K562 (cell line): ENCODE measurements around the gene MEPE. TPM values are rescaled to one million over a fixed set of nuclear protein-coding genes. Genes with fewer than 3 reads are reported as not detected.

Experiments
- ATAC-seq: fragments of 200-7000 bp; cut with Tn5 transposase; 3 replicates; pipeline ENCODE4 v1.9.1; 2020; ENCODE audit warnings: moderate library complexity
- BruUV-seq: library from RNA; stranded (reverse); fragments of 400-500 nt; replicated peaks from 2 replicates; lab custom pipeline; 2021; lab: Mats Ljungman, UMichigan
- CTCF ChIA-PET: fragments of 300-600 bp; formaldehyde crosslinking; extraction: SDS; loops from one replicate; lab custom pipeline; 2021; ENCODE audit warnings: low intra/inter-chr PET ratio; lab: Yijun Ruan, JAX
- POLR2A ChIA-PET: fragments of 300-600, 350-650 bp; sonication (Branson Sonifier 250); formaldehyde crosslinking; extraction: SDS; loops from one replicate; lab custom pipeline; 2021; ENCODE audit warnings: antibody characterized with exemption, inconsistent platforms; lab: Yijun Ruan, JAX
- DNase-seq, 4 experiments: peaks; one replicate each; pipeline versions ENCODE4 v3.0.0 to v3.0.0-alpha.2; 2011 to 2018; ENCODE audit warnings: low spot score in 3 of 4, mixed read lengths in 3 of 4; ENCODE audit errors: extremely low read depth in 1 of 4
- FAIRE-seq: peaks from 2 replicates; lab custom pipeline; 2011; peaks lifted over from hg19 to GRCh38; lab: Jason Lieb, UNC
- H2AFZ ChIP-seq: 2 replicates; pipeline ENCODE4 v1.6.0; 2011; ENCODE audit warnings: low read depth, low read length, control low read depth, inconsistent platforms
- H3K27ac ChIP-seq: fragments of 200-600 bp; 3 replicates; pipeline ENCODE4 v1.8.0; 2011; ENCODE audit warnings: low read depth, mild to moderate bottlenecking, control low read depth, inconsistent platforms, low read length, moderate library complexity, mixed read lengths; ENCODE audit errors: extremely low read depth
- H3K27me3 ChIP-seq, 2 experiments: fragments of 300-600 bp in 1 of 2; 2 replicates in 1 of 2; 3 replicates in 1 of 2; pipeline versions ENCODE4 v1.6.0 to v1.8.0; 2011; ENCODE audit warnings: inconsistent platforms in 2 of 2, low read length in 2 of 2, mild to moderate bottlenecking in 1 of 2, mixed read lengths in 1 of 2, moderate library complexity in 1 of 2; ENCODE audit not compliant: control insufficient read depth in 2 of 2, insufficient read depth in 2 of 2
- H3K36me3 ChIP-seq: fragments of 300-600 bp; 3 replicates; pipeline ENCODE4 v1.8.0; 2011; ENCODE audit warnings: mild to moderate bottlenecking, low read length, inconsistent platforms; ENCODE audit not compliant: control insufficient read depth, insufficient read depth
- H3K4me1 ChIP-seq, 2 experiments: fragments of 200-600 bp in 1 of 2; replicated peaks in 1 of 2; 2 replicates in 1 of 2; 3 replicates in 1 of 2; pipeline versions ENCODE4 v1.5.1 to v1.8.0; 2011; ENCODE audit warnings: inconsistent platforms in 2 of 2, low read length in 2 of 2, mild to moderate bottlenecking in 1 of 2, mixed read lengths in 1 of 2, moderate library complexity in 1 of 2; ENCODE audit not compliant: control insufficient read depth in 2 of 2, insufficient read depth in 2 of 2
- H3K4me2 ChIP-seq: 2 replicates; pipeline ENCODE4 v1.6.1; 2011; ENCODE audit warnings: low read length, control low read depth, inconsistent platforms, mixed read lengths; ENCODE audit not compliant: insufficient read depth
- H3K4me3 ChIP-seq: fragments of 200-600 bp; sonication (generic), shearing (Covaris generic); 2 replicates; pipeline ENCODE4 v1.5.1; 2016; ENCODE audit warnings: control low read depth, inconsistent platforms
- H3K79me2 ChIP-seq: fragments of 200-600 bp; 3 replicates; pipeline ENCODE4 v1.8.0; 2011; ENCODE audit warnings: low read length, inconsistent platforms; ENCODE audit not compliant: control insufficient read depth, insufficient read depth
- H3K9ac ChIP-seq, 2 experiments: 2 replicates each; pipeline versions ENCODE4 v1.6.0 to v1.6.1; 2011; ENCODE audit warnings: low read depth in 2 of 2, low read length in 2 of 2, control low read depth in 1 of 2, inconsistent platforms in 1 of 2, mild to moderate bottlenecking in 1 of 2, mixed read lengths in 1 of 2; ENCODE audit not compliant: insufficient read depth in 1 of 2
- H3K9me1 ChIP-seq: one replicate; pipeline ENCODE4 v1.6.0; 2011; ENCODE audit warnings: inconsistent platforms, mild to moderate bottlenecking, low read length, moderate library complexity; ENCODE audit not compliant: control insufficient read depth, insufficient read depth
- H3K9me3 ChIP-seq: replicated peaks from 2 replicates; pipeline ENCODE4 v1.5.1; 2011; ENCODE audit warnings: low read depth, low read length, inconsistent platforms; ENCODE audit not compliant: control insufficient read depth, insufficient read depth
- H4K20me1 ChIP-seq: replicated peaks from 2 replicates; pipeline ENCODE4 v1.6.1; 2011; ENCODE audit warnings: low read length, inconsistent platforms, mixed read lengths; ENCODE audit not compliant: control insufficient read depth, insufficient read depth
- ELF4 ChIP-seq: fragments of 450-650 bp; formaldehyde crosslinking; IDR thresholded peaks from 2 replicates; pipeline ENCODE4 v1.4.0; 2022; ENCODE audit warnings: missing genetic modification characterization
- HCFC1 ChIP-seq: IDR thresholded peaks from 2 replicates; pipeline ENCODE4 v1.6.1; 2012; ENCODE audit warnings: low read depth, low read length, improper control_type of control experiment
- POLR3G ChIP-seq: IDR thresholded peaks from 2 replicates; pipeline ENCODE4 v1.6.1; 2011; ENCODE audit not compliant: insufficient read length, insufficient replicate concordance; ENCODE audit errors: extremely low read depth
- PTTG1 ChIP-seq: fragments of 450-650 bp; IDR thresholded peaks from 2 replicates; pipeline ENCODE4 v1.6.1; 2016; ENCODE audit warnings: low read depth, mild to moderate bottlenecking, missing genetic modification characterization, missing compliant biosample characterization
- SRF ChIP-seq, 2 experiments: fragments of 250-450, 450-650 bp in 1 of 2; sonication (Bioruptor Pico) in 1 of 2; sonication (generic) in 1 of 2; formaldehyde crosslinking; IDR thresholded peaks; 2 replicates each; pipeline versions ENCODE4 v1.5.0 to v1.5.1; 2020 to 2022; ENCODE audit warnings: mild to moderate bottlenecking in 1 of 2, missing genetic modification reagents in 1 of 2
- SRSF1 ChIP-seq: fragments of 200-400 bp; formaldehyde crosslinking; IDR thresholded peaks from 2 replicates; pipeline ENCODE4 v1.6.1; 2017; ENCODE audit warnings: mild to moderate bottlenecking, low read depth, low read length, moderate library complexity
- ZBED1 ChIP-seq: IDR thresholded peaks from 2 replicates; pipeline ENCODE4 v1.6.1; 2014
- ZKSCAN3 ChIP-seq: fragments of 250-450 bp; sonication (Bioruptor Pico); IDR thresholded peaks from 2 replicates; pipeline ENCODE4 v1.4.0; 2020
- ZNF121 ChIP-seq: sonication (generic); formaldehyde crosslinking; conservative IDR thresholded peaks from 2 replicates; pipeline ENCODE4 v1.8.0; 2022; ENCODE audit warnings: missing genetic modification reagents
- ZNF23 ChIP-seq: fragments of 250-450 bp; sonication (Bioruptor Pico); IDR thresholded peaks from 2 replicates; pipeline ENCODE4 v1.4.0; 2020; ENCODE audit warnings: mild to moderate bottlenecking
- ZNF253 ChIP-seq: fragments of 250-450 bp; sonication (Bioruptor Pico); conservative IDR thresholded peaks from 2 replicates; pipeline ENCODE4 v1.6.1; 2021; ENCODE audit warnings: mild to moderate bottlenecking
- ZNF583 ChIP-seq: fragments of 250-450 bp; sonication (Bioruptor Pico); IDR thresholded peaks from 2 replicates; pipeline ENCODE4 v1.4.0; 2020
- WGBS: fragments of 100-300 bp; shearing (Covaris generic); methylation state at CpG from one replicate; pipeline ENCODE4 v1.1.6; 2016; ENCODE audit warnings: low coverage, mixed read lengths; ENCODE audit not compliant: insufficient coverage; ENCODE audit errors: missing lambda C conversion rate; 5-methylcytosine and 5-hydroxymethylcytosine counted together
- in situ Hi-C: fragments of 300-500 bp; cut with MboI; formaldehyde crosslinking; loops from 4 replicates; pipeline ENCODE4 v1.15.0; 2018; ENCODE audit warnings: inconsistent platforms, mixed read lengths
- intact Hi-C: fragments of 100-400 bp; cut with micrococcal nuclease; formaldehyde crosslinking; loops from 2 replicates; pipeline ENCODE4 v1.14.2; 2022
- polyA plus RNA-seq, 8 experiments: library from polyadenylated mRNA; depleted of rRNA in 4 of 8; stranded (reverse) in 5 of 8; unstranded in 3 of 8; fragments of >200 nt; fragmentation: Nextera tagmentation in 2 of 8; fragmentation: Illumina TruSeq in 1 of 8; extraction: Ambion mirVana in 2 of 8; extraction: Trizol in 1 of 8; gene quantifications; 2 replicates each; pipeline versions ENCODE4 v1.2.1 to v1.2.3, GENCODE V29; 2011 to 2014; ENCODE audit warnings: inconsistent platforms in 1 of 8, missing spikeins in 1 of 8
- total RNA-seq, 7 experiments: library from RNA; depleted of rRNA in 6 of 7; stranded (reverse); fragments of >200 nt in 6 of 7; fragmentation: Illumina TruSeq in 2 of 7; extraction: Trizol in 2 of 7; gene quantifications; 2 replicates each; pipeline versions ENCODE4 v1.2.1 to v1.2.3, GENCODE V29; 2011 to 2021; ENCODE audit warnings: low replicate concordance in 1 of 7
- TF ChIP-seq, protein P1 (sequence below): fragments of 250-450 bp; sonication (Bioruptor Pico); IDR thresholded peaks from 2 replicates; pipeline ENCODE4 v1.5.0; 2021
- TF ChIP-seq, protein P2 (sequence below): sonication (generic); formaldehyde crosslinking; IDR thresholded peaks from 2 replicates; pipeline ENCODE4 v1.9.0; 2022; ENCODE audit warnings: mild to moderate bottlenecking, missing genetic modification reagents
- TF ChIP-seq, protein P3 (sequence below): fragments of 450-650 bp; IDR thresholded peaks from 2 replicates; pipeline ENCODE4 v1.7.0; 2016; ENCODE audit warnings: borderline replicate concordance

MEPE gene
- total and polyA plus RNA-seq, 9 of the 15 experiments (the other 6 are each of a cell fraction or from before 2014, with no cell fraction given) = not detected

DNA sequence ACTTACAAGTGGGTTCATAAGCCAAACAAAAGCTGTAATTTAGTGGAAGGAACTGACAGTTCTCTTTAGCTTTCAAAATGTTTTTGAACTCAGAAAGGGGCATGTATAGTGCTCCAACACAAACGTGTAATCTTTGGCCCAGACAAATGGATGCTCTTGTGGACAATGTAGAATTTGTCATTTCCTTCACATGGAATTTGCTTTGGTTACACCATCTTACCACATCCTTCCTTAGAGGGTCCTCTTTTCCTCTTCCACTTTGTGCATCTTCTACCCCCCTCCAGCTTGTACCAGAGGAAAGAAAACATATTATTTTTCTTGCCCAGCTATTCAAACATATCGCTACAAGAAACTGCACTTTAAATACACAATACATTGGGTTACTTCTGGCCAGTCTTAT is 42.4 kb downstream of the MEPE start:
- H3K79me2 ChIP-seq = no peaks in the 10 kb centered on the region
- no TSS peak for BruUV-seq
- no peaks in the 10 kb centered on the region for H4K20me1 ChIP-seq
- H2AFZ ChIP-seq = no peak overlapping the region
- TF ChIP-seq HCFC1 = no peak
- TF ChIP-seq ZNF121 (CRISPR knock-in tag) = no peak
- no peak for TF ChIP-seq PTTG1 (tag)
- TF ChIP-seq ZKSCAN3 (CRISPR knock-in tag) = no peak
- TF ChIP-seq ZNF253 (CRISPR knock-in tag) = no peak
- no peak for TF ChIP-seq ZNF23 (CRISPR knock-in tag)
- DNase-seq = no peak
- H3K36me3 ChIP-seq = no peaks in the 10 kb centered on the region
- H3K4me2 ChIP-seq = no peak overlapping the region
- H3K4me3 ChIP-seq = no peak overlapping the region
- intact Hi-C loops (no loop called here), in situ Hi-C loops (no loop called here)
- ChIA-PET CTCF (no interaction called here), POLR2A (interaction anchor here (0.5 kb wide), 1 partner anchor 640 kb away, joined by 3 read pairs; no protein-coding TSS in a partner anchor)
- H3K4me1 ChIP-seq = no peaks in the 10 kb centered on the region
- H3K9me3 ChIP-seq = no peaks in the 10 kb centered on the region
- no peaks in the 10 kb centered on the region for H3K27me3 ChIP-seq
- no peak overlapping the region for H3K9ac ChIP-seq
- 0% methylated on average over 2 of the region's 2 CpGs for WGBS
- no peak for ATAC-seq
- FAIRE-seq = no peak
- no peaks in the 10 kb centered on the region for H3K9me1 ChIP-seq
- H3K27ac ChIP-seq = no peak overlapping the region

DNA sequence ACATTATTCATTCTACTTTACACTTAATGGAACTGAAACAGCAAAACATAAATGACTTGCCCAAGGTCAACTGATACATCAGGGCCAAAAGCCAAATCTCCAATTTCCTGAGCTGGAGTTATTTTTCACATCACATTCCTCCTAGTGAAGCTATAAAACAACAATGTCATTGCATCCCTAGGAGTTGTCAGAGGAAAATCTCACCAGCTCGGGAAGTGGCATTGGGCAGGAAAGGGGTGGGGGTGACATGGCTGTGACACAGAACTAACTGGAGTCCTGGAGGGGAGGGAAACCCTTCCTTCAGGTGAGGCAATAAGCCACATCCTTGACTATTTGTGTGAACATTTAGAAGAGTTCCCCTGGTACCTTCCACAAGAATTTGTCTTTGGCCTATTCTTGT is 47.3 kb downstream of the MEPE start:
- Histone ChIP-seq H3K4me3 (no peak overlapping the region), H3K4me1 (no peaks in the 10 kb centered on the region), H3K27me3 (no peaks in the 10 kb centered on the region), H2AFZ (no peak overlapping the region), H3K27ac (no peak overlapping the region), H3K36me3 (no peaks in the 10 kb centered on the region), H3K9me1 (no peaks in the 10 kb centered on the region), H3K9ac (no peak overlapping the region), H3K79me2 (no peaks in the 10 kb centered on the region), H3K9me3 (no peaks in the 10 kb centered on the region), H3K4me2 (no peak overlapping the region), H4K20me1 (no peaks in the 10 kb centered on the region)
- BruUV-seq = no TSS peak
- DNase-seq (no peak), FAIRE-seq (no peak), ATAC-seq (no peak)
- WGBS = 0% methylated on average over 1 of the region's 1 CpG
- POLR2A ChIA-PET = interaction anchor here (0.6 kb wide), 1 partner anchor 16 kb away, joined by 3 read pairs; no protein-coding TSS in a partner anchor
- in situ Hi-C loops (no loop called here), intact Hi-C loops (no loop called here)
- CTCF ChIA-PET = no interaction called here
- no peak for TF ChIP-seq SRSF1
- no peak for TF ChIP-seq ZBED1
- TF ChIP-seq, protein P1, sequence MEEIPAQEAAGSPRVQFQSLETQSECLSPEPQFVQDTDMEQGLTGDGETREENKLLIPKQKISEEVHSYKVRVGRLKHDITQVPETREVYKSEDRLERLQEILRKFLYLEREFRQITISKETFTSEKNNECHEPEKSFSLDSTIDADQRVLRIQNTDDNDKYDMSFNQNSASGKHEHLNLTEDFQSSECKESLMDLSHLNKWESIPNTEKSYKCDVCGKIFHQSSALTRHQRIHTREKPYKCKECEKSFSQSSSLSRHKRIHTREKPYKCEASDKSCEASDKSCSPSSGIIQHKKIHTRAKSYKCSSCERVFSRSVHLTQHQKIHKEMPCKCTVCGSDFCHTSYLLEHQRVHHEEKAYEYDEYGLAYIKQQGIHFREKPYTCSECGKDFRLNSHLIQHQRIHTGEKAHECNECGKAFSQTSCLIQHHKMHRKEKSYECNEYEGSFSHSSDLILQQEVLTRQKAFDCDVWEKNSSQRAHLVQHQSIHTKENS (CRISPR knock-in tag) = no peak
- no peak for TF ChIP-seq POLR3G
- TF ChIP-seq SRF (CRISPR knock-in tag; IDR thresholded peaks at IDR 0.05) = no peak
- TF ChIP-seq, protein P2, sequence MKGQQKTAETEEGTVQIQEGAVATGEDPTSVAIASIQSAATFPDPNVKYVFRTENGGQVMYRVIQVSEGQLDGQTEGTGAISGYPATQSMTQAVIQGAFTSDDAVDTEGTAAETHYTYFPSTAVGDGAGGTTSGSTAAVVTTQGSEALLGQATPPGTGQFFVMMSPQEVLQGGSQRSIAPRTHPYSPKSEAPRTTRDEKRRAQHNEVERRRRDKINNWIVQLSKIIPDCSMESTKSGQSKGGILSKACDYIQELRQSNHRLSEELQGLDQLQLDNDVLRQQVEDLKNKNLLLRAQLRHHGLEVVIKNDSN = no peak
- no peak for TF ChIP-seq ELF4 (CRISPR knock-in tag)
- TF ChIP-seq, protein P3, sequence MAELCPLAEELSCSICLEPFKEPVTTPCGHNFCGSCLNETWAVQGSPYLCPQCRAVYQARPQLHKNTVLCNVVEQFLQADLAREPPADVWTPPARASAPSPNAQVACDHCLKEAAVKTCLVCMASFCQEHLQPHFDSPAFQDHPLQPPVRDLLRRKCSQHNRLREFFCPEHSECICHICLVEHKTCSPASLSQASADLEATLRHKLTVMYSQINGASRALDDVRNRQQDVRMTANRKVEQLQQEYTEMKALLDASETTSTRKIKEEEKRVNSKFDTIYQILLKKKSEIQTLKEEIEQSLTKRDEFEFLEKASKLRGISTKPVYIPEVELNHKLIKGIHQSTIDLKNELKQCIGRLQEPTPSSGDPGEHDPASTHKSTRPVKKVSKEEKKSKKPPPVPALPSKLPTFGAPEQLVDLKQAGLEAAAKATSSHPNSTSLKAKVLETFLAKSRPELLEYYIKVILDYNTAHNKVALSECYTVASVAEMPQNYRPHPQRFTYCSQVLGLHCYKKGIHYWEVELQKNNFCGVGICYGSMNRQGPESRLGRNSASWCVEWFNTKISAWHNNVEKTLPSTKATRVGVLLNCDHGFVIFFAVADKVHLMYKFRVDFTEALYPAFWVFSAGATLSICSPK = no peak
- TF ChIP-seq ZNF583 (CRISPR knock-in tag) = no peak
